GM18526 (cell line): ENCODE data around the gene KLC1.

ENCODE experiments used
- POLR2A ChIP-seq: IDR thresholded peaks from 3 replicates; pipeline ENCODE4 v1.6.1; 2011; ENCODE audit not compliant: insufficient read length; ENCODE audit errors: extremely low read depth

The KLC1 gene

DNA sequence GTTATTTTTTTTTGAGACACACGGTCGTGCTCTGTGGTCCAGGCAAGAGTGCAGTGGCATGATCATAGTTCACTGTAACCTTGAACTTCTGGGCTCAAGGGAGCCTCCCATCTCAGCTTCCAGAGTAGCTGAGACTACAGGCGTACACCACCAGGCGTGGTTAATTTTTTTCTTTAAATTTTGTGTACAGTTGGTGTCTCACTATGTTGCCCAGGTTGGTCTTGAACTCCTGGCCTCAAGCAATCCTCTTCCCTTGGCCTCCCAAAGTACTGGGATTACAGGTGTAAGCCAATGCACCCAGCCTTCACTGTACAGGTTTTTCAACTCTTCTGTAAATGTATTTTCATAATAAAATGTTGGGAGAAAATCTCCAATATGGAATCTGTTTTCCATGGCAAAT lies 5.7 kb upstream of the KLC1 start:
- TF ChIP-seq POLR2A, result no peak

- no peak for TF ChIP-seq POLR2A
Observed at GRCh38 chr14:103623883-103624482, 5.0 kb upstream of the KLC1 start.

GRCh38 chr14:103624860-103625259 lies 4.2 kb upstream of the KLC1 start:
- TF ChIP-seq POLR2A, result no peak

GRCh38 chr14:103625356-103626095 lies 3.5 kb upstream of the KLC1 start:
- TF ChIP-seq POLR2A, result no peak

- TF ChIP-seq POLR2A, result no peak
Observed at GRCh38 chr14:103626146-103626850, 2.7 kb upstream of the KLC1 start.

DNA sequence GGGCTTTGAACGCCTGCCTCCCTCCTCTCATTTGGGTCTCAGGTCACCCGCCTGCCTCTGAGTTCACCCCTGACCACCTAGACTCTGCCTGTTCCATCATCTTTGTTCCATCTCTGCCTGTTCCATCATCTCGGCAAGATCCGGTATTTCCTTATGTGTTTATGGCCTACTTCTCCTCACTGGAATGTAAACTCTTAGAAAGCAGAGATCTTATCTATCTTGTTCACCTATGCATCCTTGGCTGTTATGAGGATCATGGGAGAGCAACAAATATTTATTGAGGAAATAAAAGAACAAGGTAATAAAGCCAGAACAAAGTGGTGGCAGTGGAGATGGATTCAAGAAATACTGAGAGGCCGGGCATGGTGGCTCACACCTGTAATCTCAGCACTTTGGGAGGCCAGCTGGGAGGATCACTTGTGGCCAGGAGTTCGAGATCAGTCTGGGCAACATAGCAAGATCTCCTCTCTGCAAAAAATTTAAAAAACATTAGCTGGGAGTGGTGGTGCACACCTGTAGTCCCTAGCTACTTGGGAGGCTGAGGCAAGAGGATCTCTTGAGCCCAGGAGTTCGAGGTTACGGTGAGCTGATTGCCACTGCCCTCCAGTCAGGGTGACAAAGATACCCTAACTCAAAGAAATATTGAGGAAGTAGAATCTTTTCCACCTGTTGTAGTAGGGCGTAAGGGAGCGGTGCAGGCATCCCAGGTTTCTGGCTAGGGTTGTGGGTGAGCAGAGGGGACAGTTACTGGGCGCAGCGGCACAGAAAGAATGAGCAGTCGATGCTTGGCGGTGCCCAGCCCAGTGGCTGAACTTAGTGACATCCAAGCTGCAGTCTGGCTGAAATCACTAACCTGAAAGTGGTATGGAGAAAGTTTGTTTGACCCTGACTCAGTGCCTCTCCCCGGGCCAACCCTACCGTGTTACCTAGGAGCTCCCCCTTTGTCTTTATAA lies 1.7 kb upstream of the KLC1 start:
- no peak for TF ChIP-seq POLR2A

DNA sequence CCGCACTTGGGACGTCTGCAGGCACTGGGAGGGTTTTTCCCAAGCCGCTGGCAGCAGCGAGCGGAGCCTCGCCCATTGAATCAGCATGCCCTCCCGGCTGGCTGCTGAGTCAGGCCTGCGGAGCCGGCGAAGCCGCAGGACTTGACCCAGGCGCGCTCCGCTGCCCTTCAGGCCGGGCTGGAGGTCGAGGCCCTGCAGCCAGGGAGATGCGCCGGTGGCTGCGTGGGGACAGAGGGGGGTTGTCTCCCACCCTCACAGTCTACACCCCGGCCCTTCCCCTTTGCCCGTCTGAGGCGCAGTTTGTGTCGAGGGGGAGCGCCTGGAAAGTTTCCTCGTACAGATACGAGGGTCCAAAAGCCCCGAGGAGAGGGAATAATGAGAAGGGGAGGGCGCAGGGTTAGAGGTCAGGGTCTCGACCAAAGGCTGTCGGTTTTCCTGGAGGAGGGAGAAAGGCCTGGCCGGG lies 759 bp upstream of the KLC1 start:
- peak; percentile 54 for TF ChIP-seq POLR2A

- TF ChIP-seq POLR2A, result no peak
Observed at GRCh38 chr14:103629503-103630121, 601 bp downstream of the KLC1 start.

GRCh38 chr14:103630364-103631108 lies 1.5 kb downstream of the KLC1 start:
- no peak for TF ChIP-seq POLR2A

DNA sequence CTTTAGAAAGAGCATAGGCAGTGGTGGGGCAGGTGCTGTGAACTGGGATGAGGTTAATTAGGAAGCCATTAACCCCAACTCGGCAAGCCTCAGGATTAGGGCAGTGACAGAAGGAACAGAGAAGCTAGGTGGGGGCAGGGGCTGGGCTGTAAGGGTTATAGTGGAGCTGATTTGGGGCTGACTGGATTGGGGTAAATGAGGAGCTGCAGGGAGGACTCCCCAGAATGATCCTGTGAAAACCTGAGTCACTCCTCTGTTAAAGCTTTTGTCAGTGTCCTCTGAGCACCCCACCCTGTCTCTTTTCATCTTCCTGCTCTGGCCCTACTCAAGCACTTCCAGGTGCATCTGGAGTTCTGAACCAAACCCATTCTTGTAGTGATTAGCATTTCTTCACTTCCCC lies 4.4 kb downstream of the KLC1 start:
- TF ChIP-seq POLR2A, result no peak

DNA sequence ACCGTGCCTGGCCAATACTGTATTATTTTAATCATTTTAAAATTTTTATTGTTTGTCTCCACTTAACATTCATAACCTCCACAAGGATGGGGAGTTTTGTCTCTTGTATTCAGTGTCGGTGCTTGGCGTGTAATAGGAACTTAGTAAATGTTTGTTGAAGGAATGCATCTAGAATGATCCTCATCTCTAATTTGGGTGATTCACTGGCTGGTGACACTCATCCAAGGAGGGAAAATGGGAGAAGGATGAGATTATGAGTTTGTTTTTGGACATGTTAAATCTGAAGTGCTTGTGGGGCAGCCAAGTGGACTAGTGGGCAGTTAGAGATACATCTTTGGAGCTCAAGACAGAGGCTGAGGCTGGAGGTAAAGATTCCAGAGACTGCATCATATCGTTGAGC lies 5.1 kb downstream of the KLC1 start:
- TF ChIP-seq POLR2A, result no peak

- no peak for TF ChIP-seq POLR2A
Observed at GRCh38 chr14:103638594-103638993, 9.6 kb downstream of the KLC1 start.

DNA sequence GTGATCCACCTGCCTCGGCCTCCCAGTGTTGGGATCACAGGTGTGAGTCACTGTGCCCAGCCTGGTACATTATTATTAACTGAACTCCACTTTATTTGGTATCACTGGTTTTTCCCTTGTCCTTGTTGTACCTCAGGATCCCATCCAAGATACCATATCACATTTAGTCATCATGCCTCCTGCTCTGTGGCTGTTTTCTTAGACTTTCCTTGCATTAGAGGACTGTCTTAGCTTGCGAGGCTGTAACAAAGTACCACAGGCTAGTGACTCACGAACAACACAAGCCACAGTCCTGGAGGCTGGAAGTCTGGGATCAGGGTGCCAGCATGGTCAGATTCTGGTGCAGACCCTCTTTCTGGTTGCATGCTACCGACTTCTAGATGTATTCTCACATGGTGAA lies 12.2 kb downstream of the KLC1 start:
- no peak for TF ChIP-seq POLR2A

GRCh38 chr14:103646189-103646588 lies 17.2 kb downstream of the KLC1 start:
- TF ChIP-seq POLR2A, result no peak

- no peak for TF ChIP-seq POLR2A
Observed at GRCh38 chr14:103649001-103649400, 20.0 kb downstream of the KLC1 start.

DNA sequence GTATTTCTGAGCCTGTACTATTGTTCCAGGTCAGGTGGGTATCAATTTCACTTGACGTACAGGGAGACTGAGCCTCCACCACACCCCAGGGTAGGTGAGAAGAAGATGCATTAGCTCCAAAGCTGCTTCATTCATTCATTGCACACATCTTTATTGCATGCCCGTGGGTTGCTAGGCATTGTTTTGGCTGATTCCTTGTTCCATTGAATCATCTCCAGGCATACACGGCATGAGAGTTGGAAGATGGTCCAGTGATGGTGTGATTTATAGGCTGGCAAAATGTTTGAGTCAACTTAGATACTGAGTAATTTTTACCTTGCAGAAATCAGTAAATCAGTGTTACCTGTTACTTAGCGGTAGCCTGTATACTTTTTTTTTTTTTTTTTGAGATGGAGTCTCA lies 21.2 kb downstream of the KLC1 start:
- no peak for TF ChIP-seq POLR2A
